BJ (cell line): ENCODE data around the gene EP400. TPM values are rescaled to one million over a fixed set of nuclear protein-coding genes. Genes with fewer than 3 reads are reported as not detected.

Source experiments
- CTCF ChIA-PET: fragments of 350-600 bp; formaldehyde crosslinking; extraction: SDS; loops from one replicate; lab custom pipeline; 2021; ENCODE audit warnings: antibody characterized with exemption, inconsistent platforms; lab: Yijun Ruan, JAX
- POLR2A ChIA-PET: fragments of 300-600 bp; sonication (Branson Sonifier 250); formaldehyde crosslinking; extraction: SDS; loops from one replicate; lab custom pipeline; 2021; ENCODE audit warnings: antibody characterized with exemption; lab: Charles Lee
- DNase-seq: peaks from one replicate; pipeline ENCODE4 v3.0.0-alpha.2; 2011; ENCODE audit warnings: low read depth
- H3K27me3 ChIP-seq: 2 replicates; pipeline ENCODE4 v1.6.0; 2011; ENCODE audit warnings: low read length; ENCODE audit not compliant: control insufficient read depth, insufficient read depth
- H3K36me3 ChIP-seq: 2 replicates; pipeline ENCODE4 v1.5.1; 2011; ENCODE audit warnings: low read length; ENCODE audit not compliant: control insufficient read depth, insufficient read depth
- H3K4me3 ChIP-seq: 2 replicates; pipeline ENCODE4 v1.5.1; 2011; ENCODE audit warnings: low read depth, mild to moderate bottlenecking, control low read depth, low read length
- polyA plus RNA-seq: library from polyadenylated mRNA; depleted of rRNA; stranded (reverse); fragments of >200 nt; gene quantifications from 2 replicates; pipeline ENCODE4 v1.2.3, GENCODE V29; 2011
- TF ChIP-seq, protein P1 (sequence below): IDR thresholded peaks from 2 replicates; pipeline ENCODE4 v1.5.1; 2011; ENCODE audit warnings: low read depth, mild to moderate bottlenecking, control low read depth, inconsistent platforms, low read length, moderate library complexity; ENCODE audit not compliant: insufficient read depth

The EP400 gene
- polyA plus RNA-seq, 1 experiment, result 2.5 TPM

DNA sequence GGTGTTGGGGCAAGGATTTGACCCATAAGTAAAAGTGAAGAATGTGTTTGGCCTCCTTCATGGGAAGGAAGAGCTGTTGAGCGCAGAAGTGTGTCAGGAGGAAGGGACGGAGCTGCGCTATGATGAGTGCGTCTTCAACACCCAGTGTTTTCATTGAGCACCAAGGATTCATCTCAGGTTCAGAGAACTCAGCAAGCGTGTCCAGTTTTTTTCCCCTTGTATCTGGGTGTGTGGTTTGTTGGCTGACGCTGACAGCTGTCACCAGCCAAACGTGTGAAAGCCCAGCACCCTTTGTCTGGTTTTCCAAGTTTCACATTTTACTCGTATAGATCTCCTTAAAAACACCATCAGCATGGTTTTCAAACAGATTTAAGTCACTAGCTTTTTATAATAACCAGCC, 12.3 kb downstream of the EP400 start:
- no peak for DNase-seq
- CTCF ChIA-PET, result interaction anchor here (1.5 kb wide), 1 partner anchor 14 kb away, joined by 3 read pairs; no protein-coding TSS in a partner anchor

DNA sequence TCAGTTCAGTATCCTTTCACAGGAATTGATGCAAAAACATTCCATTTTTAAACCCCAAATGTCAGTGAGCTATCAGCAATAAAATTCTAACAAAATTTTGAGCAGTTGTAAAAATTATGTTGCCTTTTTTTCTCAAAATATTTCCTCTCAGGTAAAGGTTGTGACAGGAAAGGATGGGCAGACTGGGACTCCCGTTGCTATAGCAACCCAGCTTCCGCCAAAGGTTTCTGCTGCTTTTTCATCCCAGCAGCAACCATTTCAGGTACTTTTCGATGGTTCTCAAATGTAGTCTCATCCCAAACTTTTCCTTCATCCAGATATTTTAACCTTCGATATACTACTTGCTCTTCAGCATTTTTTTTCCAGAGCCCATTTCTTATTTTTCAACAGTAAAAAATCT, 13.6 kb downstream of the EP400 start:
- ChIA-PET CTCF (interaction anchor here (0.6 to 1.5 kb wide), 2 partner anchors 12 to 119 kb away, joined by 3 read pairs; no protein-coding TSS in a partner anchor), POLR2A (no interaction called here)
- H3K36me3 ChIP-seq, result peaks cover 4% of the 10 kb centered on the region; the same call in 1 of the 2 replicates
- H3K4me3 ChIP-seq, result no peak overlapping the region
- no peak for DNase-seq
- TF ChIP-seq, protein P1, sequence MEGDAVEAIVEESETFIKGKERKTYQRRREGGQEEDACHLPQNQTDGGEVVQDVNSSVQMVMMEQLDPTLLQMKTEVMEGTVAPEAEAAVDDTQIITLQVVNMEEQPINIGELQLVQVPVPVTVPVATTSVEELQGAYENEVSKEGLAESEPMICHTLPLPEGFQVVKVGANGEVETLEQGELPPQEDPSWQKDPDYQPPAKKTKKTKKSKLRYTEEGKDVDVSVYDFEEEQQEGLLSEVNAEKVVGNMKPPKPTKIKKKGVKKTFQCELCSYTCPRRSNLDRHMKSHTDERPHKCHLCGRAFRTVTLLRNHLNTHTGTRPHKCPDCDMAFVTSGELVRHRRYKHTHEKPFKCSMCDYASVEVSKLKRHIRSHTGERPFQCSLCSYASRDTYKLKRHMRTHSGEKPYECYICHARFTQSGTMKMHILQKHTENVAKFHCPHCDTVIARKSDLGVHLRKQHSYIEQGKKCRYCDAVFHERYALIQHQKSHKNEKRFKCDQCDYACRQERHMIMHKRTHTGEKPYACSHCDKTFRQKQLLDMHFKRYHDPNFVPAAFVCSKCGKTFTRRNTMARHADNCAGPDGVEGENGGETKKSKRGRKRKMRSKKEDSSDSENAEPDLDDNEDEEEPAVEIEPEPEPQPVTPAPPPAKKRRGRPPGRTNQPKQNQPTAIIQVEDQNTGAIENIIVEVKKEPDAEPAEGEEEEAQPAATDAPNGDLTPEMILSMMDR, result no peak
- no peaks in the 10 kb centered on the region for H3K27me3 ChIP-seq

More for the DNA sequence above, 12.3 kb downstream of the EP400 start:
- Histone ChIP-seq H3K36me3 (peaks cover 4% of the 10 kb centered on the region; the same call in 1 of the 2 replicates), H3K27me3 (no peaks in the 10 kb centered on the region), H3K4me3 (no peak overlapping the region)
- POLR2A ChIA-PET, result no interaction called here
- TF ChIP-seq, protein P1, result no peak

GRCh38 chr12:131965073-131965472, 15.3 kb downstream of the EP400 start:
- Histone ChIP-seq H3K36me3 (peaks cover 4% of the 10 kb centered on the region; the same call in 1 of the 2 replicates), H3K27me3 (no peaks in the 10 kb centered on the region), H3K4me3 (no peak overlapping the region)
- DNase-seq, result no peak
- POLR2A ChIA-PET, result no interaction called here
- TF ChIP-seq, protein P1, result no peak
- CTCF ChIA-PET, result no interaction called here

GRCh38 chr12:131971226-131971625, 21.5 kb downstream of the EP400 start:
- CTCF ChIA-PET, result interaction anchor here (1.1 kb wide), 1 partner anchor 8 kb away, joined by 3 read pairs; no protein-coding TSS in a partner anchor
- H3K4me3 ChIP-seq, result no peak overlapping the region
- H3K27me3 ChIP-seq, result no peaks in the 10 kb centered on the region
- H3K36me3 ChIP-seq, result 0 out of 2 replicates have a peak, but pooled peaks cover 2% of the 10 kb centered on the region
- no peak for DNase-seq
- TF ChIP-seq, protein P1, result no peak
- POLR2A ChIA-PET, result no interaction called here

- POLR2A ChIA-PET, result no interaction called here
- CTCF ChIA-PET, result interaction anchor here (1.4 kb wide), 1 partner anchor 12 kb away, joined by 3 read pairs; no protein-coding TSS in a partner anchor
- no peak for DNase-seq
- Histone ChIP-seq H3K27me3 (no peaks in the 10 kb centered on the region), H3K4me3 (no peak overlapping the region), H3K36me3 (0 out of 2 replicates have a peak, but pooled peaks cover 2% of the 10 kb centered on the region)
- TF ChIP-seq, protein P1, result no peak
These were observed 25.5 kb downstream of the EP400 start for GRCh38 chr12:131975228-131975627.
